ENCODE measurements around the gene LDLRAD3.

Gene LDLRAD3

DNA sequence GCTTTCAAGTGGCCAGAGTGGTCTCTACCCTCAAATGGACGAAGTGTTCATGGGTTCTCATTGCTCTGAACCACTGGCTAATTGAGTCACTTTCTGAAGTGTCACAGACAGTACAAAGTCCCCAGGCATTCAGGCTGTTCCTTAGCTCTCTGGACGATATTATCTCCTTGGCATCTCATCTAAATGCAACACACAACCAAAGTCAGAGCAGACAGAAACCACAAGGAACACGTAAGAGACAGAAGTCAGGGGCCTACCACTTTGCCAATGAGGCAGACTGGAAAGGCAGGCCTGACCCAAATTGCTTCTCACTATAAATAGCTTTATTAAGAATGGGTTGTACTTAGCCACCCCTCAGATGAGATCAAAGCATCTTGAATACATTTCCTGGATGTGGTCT lies 29.0 kb upstream of the LDLRAD3 start:
- no peak for TF ChIP-seq CTCF (IDR thresholded peaks at IDR 0.05; ENCODE audit: insufficient read depth, low read depth, low read length, missing control alignments)
- H3K4me3 ChIP-seq (ENCODE audit: low read length) = no peak overlapping the region
- DNase-seq (ENCODE audit: low read depth) = no peak

DNA sequence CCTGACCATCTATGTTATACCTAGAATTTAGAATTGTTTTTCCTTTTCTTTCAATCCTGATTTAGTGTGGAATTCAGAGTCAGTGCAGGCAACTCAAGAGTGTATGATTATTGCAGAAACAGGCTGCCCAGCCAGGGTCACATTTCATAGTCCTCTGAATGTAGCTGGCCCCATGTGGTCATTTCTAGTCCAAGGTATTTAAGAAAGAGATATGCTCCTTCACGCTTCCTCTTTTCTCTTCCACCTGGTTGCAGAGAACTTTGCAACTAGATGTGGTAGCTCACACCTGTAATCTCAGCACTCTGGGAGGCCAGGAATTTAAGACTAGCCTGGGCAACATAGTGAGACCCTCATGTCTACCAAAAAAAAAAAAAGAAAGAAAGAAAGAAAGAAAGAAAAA lies 27.6 kb upstream of the LDLRAD3 start:
- DNase-seq (ENCODE audit: low read depth) = no peak
- TF ChIP-seq CTCF (IDR thresholded peaks at IDR 0.05; ENCODE audit: insufficient read depth, low read depth, low read length, missing control alignments) = no peak
- H3K4me3 ChIP-seq (ENCODE audit: low read length) = no peak overlapping the region

GRCh38 chr11:35917676-35918075 lies 26.2 kb upstream of the LDLRAD3 start:
- no peak for TF ChIP-seq CTCF (IDR thresholded peaks at IDR 0.05; ENCODE audit: insufficient read depth, low read depth, low read length, missing control alignments)
- no peak overlapping the region for H3K4me3 ChIP-seq (ENCODE audit: low read length)
- no peak for DNase-seq (ENCODE audit: low read depth)

GRCh38 chr11:35918716-35919115 lies 25.1 kb upstream of the LDLRAD3 start:
- no peak for TF ChIP-seq CTCF (IDR thresholded peaks at IDR 0.05; ENCODE audit: insufficient read depth, low read depth, low read length, missing control alignments)
- no peak overlapping the region for H3K4me3 ChIP-seq (ENCODE audit: low read length)
- DNase-seq (ENCODE audit: low read depth) = no peak

- H3K4me3 ChIP-seq (ENCODE audit: low read length) = no peak overlapping the region
- peak; percentile 24 for DNase-seq (ENCODE audit: low read depth)
- TF ChIP-seq CTCF (IDR thresholded peaks at IDR 0.05; ENCODE audit: insufficient read depth, low read depth, low read length, missing control alignments) = no peak
Measured at GRCh38 chr11:35919244-35919643, 24.6 kb upstream of the LDLRAD3 start.

GRCh38 chr11:35923452-35923851 lies 20.4 kb upstream of the LDLRAD3 start:
- H3K4me3 ChIP-seq (ENCODE audit: low read length) = no peak overlapping the region
- no peak for TF ChIP-seq CTCF (IDR thresholded peaks at IDR 0.05; ENCODE audit: insufficient read depth, low read depth, low read length, missing control alignments)
- DNase-seq (ENCODE audit: low read depth) = no peak

GRCh38 chr11:35924811-35925210 lies 19.1 kb upstream of the LDLRAD3 start:
- no peak for TF ChIP-seq CTCF (IDR thresholded peaks at IDR 0.05; ENCODE audit: insufficient read depth, low read depth, low read length, missing control alignments)
- no peak overlapping the region for H3K4me3 ChIP-seq (ENCODE audit: low read length)
- DNase-seq (ENCODE audit: low read depth) = no peak
